KMS-11 (cell line): Measurements from ENCODE around the gene SLC4A1AP.

Source experiments
- H2AFZ ChIP-seq: fragments of 200-600 bp; sonication (generic); 2 replicates; pipeline ENCODE4 v1.6.1; 2016; ENCODE audit warnings: antibody characterized with exemption, mixed run types, low read depth
- H3K27ac ChIP-seq: fragments of 200-600 bp; sonication (generic); 2 replicates; pipeline ENCODE4 v1.6.1; 2016; ENCODE audit warnings: mild to moderate bottlenecking, mixed run types
- H3K27me3 ChIP-seq: fragments of 200-600 bp; sonication (generic); 2 replicates; pipeline ENCODE4 v1.6.1; 2017; ENCODE audit warnings: mild to moderate bottlenecking, low read depth, mixed run types, moderate library complexity; ENCODE audit not compliant: insufficient read depth
- H3K36me3 ChIP-seq: fragments of 200-600 bp; sonication (generic); 2 replicates; pipeline ENCODE4 v1.6.1; 2017; ENCODE audit warnings: mild to moderate bottlenecking, mixed run types; ENCODE audit not compliant: insufficient read depth
- H3K4me1 ChIP-seq: fragments of 200-600 bp; sonication (generic); 2 replicates; pipeline ENCODE4 v1.6.1; 2016; ENCODE audit warnings: mild to moderate bottlenecking, low read depth, mixed run types; ENCODE audit not compliant: poor library complexity, severe bottlenecking
- H3K4me2 ChIP-seq: fragments of 200-600 bp; sonication (generic); 2 replicates; pipeline ENCODE4 v1.7.0; 2016; ENCODE audit warnings: mild to moderate bottlenecking, mixed run types
- H3K4me3 ChIP-seq: fragments of 200-600 bp; sonication (generic); IDR thresholded peaks from 2 replicates; pipeline ENCODE4 v1.6.1; 2017; ENCODE audit warnings: low read depth, low read length, mixed read lengths; ENCODE audit not compliant: insufficient read depth
- H3K79me2 ChIP-seq: fragments of 200-600 bp; sonication (generic); 2 replicates; pipeline ENCODE4 v1.6.1; 2016; ENCODE audit warnings: low read depth, mixed run types; ENCODE audit not compliant: insufficient read depth
- H3K9ac ChIP-seq: fragments of 200-600 bp; sonication (generic); 2 replicates; pipeline ENCODE4 v1.6.1; 2016; ENCODE audit warnings: mild to moderate bottlenecking, mixed run types
- H4K20me1 ChIP-seq: fragments of 200-600 bp; sonication (generic); 2 replicates; pipeline ENCODE4 v1.6.1; 2016; ENCODE audit warnings: mild to moderate bottlenecking, mixed run types; ENCODE audit not compliant: insufficient read depth
- CTCF ChIP-seq: fragments of 200-600 bp; sonication (generic); conservative IDR thresholded peaks from 2 replicates; pipeline ENCODE4 v1.6.1; 2017; ENCODE audit warnings: low read depth, mild to moderate bottlenecking, antibody characterized with exemption, low read length, moderate library complexity, mixed read lengths

SLC4A1AP gene

GRCh38 chr2:27729198-27729597, 65.5 kb downstream of the SLC4A1AP start:
- Histone ChIP-seq H3K4me2 (no peak overlapping the region), H3K79me2 (no peaks in the 10 kb centered on the region), H3K27me3 (no peaks in the 10 kb centered on the region), H4K20me1 (no peaks in the 10 kb centered on the region), H3K4me1 (no peaks in the 10 kb centered on the region), H3K36me3 (no peaks in the 10 kb centered on the region), H3K4me3 (no peak overlapping the region), H2AFZ (no peak overlapping the region), H3K27ac (no peak overlapping the region), H3K9ac (no peak overlapping the region)
- TF ChIP-seq CTCF, result no peak

GRCh38 chr2:27729614-27730013, 65.9 kb downstream of the SLC4A1AP start:
- H3K36me3 ChIP-seq, result no peaks in the 10 kb centered on the region
- H3K27me3 ChIP-seq, result no peaks in the 10 kb centered on the region
- H3K4me1 ChIP-seq, result no peaks in the 10 kb centered on the region
- H3K27ac ChIP-seq, result no peak overlapping the region
- no peak overlapping the region for H3K4me3 ChIP-seq
- no peak overlapping the region for H3K4me2 ChIP-seq
- H4K20me1 ChIP-seq, result no peaks in the 10 kb centered on the region
- no peak overlapping the region for H2AFZ ChIP-seq
- no peak for TF ChIP-seq CTCF
- H3K79me2 ChIP-seq, result no peaks in the 10 kb centered on the region
- no peak overlapping the region for H3K9ac ChIP-seq

GRCh38 chr2:27730261-27730662, 66.6 kb downstream of the SLC4A1AP start:
- Histone ChIP-seq H2AFZ (no peak overlapping the region), H3K9ac (no peak overlapping the region)

GRCh38 chr2:27730980-27731691, 67.4 kb downstream of the SLC4A1AP start:
- no peaks in the 10 kb centered on the region for H4K20me1 ChIP-seq
- H3K4me1 ChIP-seq, result no peaks in the 10 kb centered on the region
- no peak overlapping the region for H3K27ac ChIP-seq
- H2AFZ ChIP-seq, result no peak overlapping the region
- H3K4me2 ChIP-seq, result no peak overlapping the region
- no peak for TF ChIP-seq CTCF
- H3K9ac ChIP-seq, result no peak overlapping the region
- H3K79me2 ChIP-seq, result no peaks in the 10 kb centered on the region
- H3K27me3 ChIP-seq, result no peaks in the 10 kb centered on the region
- no peaks in the 10 kb centered on the region for H3K36me3 ChIP-seq
- H3K4me3 ChIP-seq, result no peak overlapping the region

More at GRCh38 chr2:27730261-27730662, 66.6 kb downstream of the SLC4A1AP start:
- Histone ChIP-seq H3K27ac (no peak overlapping the region), H3K36me3 (no peaks in the 10 kb centered on the region), H3K4me1 (no peaks in the 10 kb centered on the region), H3K4me2 (no peak overlapping the region), H3K4me3 (no peak overlapping the region), H3K27me3 (no peaks in the 10 kb centered on the region), H3K79me2 (no peaks in the 10 kb centered on the region), H4K20me1 (no peaks in the 10 kb centered on the region)
- TF ChIP-seq CTCF, result no peak
